Astrocyte of the spinal cord (primary cell): ENCODE data around the gene MRPL58.
A peak's percentile ranks its signal among the peaks of the same experiment; 100 is the strongest.
"Not testable (repeated sequence)": the region's sequence is repeated elsewhere in the genome, so short reads cannot be mapped to it uniquely, and the experiment has no call there.

Experiments
- DNase-seq: peaks from one replicate; pipeline ENCODE4 v3.0.0; 2011; ENCODE audit warnings: low read depth, low spot score
- H3K4me3 ChIP-seq: 2 replicates; pipeline ENCODE4 v1.5.1; 2011; ENCODE audit warnings: low read depth, mild to moderate bottlenecking, low read length, moderate library complexity
- in situ Hi-C: cut with HindIII; loops from 2 replicates; pipeline ENCODE4 v1.10.0; 2017; ENCODE audit warnings: low sequenced_read_pairs
- TF ChIP-seq, protein P1 (sequence below): IDR thresholded peaks from 2 replicates; pipeline ENCODE4 v1.5.1; 2012; ENCODE audit warnings: low read depth, mild to moderate bottlenecking, low read length, inconsistent platforms

MRPL58 gene

DNA sequence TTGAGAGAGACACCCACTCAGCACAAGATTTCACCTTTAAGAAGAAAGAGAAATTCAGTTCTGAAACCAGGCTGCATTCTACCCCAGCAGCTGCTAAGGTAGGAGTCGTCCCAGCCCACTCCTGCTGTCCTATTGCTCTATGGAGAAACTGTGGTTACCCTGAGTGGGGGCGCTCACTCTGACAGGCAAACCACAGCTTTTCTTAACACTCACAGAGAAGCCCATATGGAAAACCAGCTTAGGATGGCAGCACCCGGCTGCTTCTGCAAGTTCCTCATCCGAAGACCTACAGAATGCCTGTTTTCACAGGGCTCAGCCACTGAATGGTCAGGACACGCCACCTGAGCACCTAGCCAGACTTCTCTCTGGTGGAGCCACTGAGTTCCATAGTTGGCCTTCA is 26.8 kb downstream of the MRPL58 start:
- H3K4me3 ChIP-seq, result no peak overlapping the region
- no peak for DNase-seq
- TF ChIP-seq, protein P1, sequence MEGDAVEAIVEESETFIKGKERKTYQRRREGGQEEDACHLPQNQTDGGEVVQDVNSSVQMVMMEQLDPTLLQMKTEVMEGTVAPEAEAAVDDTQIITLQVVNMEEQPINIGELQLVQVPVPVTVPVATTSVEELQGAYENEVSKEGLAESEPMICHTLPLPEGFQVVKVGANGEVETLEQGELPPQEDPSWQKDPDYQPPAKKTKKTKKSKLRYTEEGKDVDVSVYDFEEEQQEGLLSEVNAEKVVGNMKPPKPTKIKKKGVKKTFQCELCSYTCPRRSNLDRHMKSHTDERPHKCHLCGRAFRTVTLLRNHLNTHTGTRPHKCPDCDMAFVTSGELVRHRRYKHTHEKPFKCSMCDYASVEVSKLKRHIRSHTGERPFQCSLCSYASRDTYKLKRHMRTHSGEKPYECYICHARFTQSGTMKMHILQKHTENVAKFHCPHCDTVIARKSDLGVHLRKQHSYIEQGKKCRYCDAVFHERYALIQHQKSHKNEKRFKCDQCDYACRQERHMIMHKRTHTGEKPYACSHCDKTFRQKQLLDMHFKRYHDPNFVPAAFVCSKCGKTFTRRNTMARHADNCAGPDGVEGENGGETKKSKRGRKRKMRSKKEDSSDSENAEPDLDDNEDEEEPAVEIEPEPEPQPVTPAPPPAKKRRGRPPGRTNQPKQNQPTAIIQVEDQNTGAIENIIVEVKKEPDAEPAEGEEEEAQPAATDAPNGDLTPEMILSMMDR, result no peak
- in situ Hi-C loops, result no loop called here

DNA sequence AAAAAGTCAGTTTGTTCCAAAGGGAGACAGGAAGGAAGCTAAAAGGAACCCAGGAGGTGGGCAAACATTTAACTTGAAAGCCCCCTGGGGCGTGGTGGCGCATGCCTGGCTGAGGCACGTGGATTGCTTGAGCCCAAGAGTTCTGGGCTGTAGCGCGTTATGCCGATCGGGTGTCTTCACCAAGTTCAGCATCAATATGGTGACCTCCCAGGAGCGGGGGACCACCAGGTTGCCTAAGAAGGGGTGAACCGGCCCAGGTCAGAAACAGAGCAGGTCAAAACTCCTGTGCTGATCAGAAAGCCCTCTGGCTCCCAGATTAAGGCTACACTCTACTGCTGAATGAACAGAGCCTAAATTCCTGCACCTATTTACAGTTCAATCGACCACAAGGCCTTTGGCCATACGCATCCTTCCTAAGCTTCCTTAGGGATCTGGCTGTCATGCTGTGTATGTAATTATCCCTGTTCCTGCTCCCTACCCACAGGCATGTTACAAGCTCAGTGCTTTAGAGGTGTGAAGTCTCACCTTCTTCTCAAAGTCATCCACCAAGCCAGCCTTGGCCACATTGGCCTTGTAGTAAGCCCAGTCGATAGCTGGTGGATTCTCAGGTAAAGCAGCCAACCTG is 29.3 kb downstream of the MRPL58 start:
- DNase-seq, result no peak
- in situ Hi-C loops, result no loop called here
- TF ChIP-seq, protein P1, result no peak
- H3K4me3 ChIP-seq, result no peak overlapping the region

DNA sequence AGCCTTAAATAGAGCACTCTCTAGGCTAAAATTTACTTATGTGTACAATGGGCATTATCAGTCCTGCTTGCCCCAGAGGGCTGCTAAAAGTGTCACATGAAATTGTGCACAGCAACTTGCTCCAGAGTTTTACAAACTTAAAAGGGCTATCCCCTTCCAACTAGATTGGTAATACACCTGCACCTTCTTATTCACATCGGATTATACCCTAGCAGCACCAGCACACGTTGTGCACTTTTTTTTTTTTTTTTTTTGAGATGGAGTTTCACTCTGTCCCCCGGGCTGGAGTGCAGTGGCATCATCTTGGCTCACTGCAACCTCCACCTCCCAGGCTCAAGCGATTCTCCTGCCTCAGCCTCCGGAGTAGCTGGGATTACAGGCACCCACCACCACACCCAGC is 31.3 kb downstream of the MRPL58 start:
- H3K4me3 ChIP-seq, DNase-seq, in situ Hi-C loops: not testable (repeated sequence)

DNA sequence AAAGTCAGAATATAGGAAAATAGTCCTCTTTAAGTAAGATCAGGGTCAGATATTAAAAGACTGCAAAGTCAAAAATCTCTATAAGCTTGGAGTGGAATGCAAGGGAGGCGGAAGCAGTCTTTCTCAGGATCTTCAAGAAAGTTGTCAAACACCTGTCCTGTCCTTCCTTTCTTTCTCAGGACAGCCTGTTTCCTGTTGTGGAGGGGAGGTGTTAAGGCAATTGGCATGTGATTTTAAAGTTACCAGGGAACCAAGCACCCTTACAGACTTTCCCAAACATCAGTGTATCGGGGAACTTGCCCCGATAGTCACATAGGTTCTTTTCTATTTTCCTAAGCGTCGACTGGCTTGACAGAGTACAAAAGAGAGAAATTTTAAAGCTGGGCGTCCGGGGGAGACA is 32.2 kb downstream of the MRPL58 start:
- H3K4me3 ChIP-seq, result no peak overlapping the region
- no peak for DNase-seq
- TF ChIP-seq, protein P1, result no peak
- in situ Hi-C loops, result no loop called here

DNA sequence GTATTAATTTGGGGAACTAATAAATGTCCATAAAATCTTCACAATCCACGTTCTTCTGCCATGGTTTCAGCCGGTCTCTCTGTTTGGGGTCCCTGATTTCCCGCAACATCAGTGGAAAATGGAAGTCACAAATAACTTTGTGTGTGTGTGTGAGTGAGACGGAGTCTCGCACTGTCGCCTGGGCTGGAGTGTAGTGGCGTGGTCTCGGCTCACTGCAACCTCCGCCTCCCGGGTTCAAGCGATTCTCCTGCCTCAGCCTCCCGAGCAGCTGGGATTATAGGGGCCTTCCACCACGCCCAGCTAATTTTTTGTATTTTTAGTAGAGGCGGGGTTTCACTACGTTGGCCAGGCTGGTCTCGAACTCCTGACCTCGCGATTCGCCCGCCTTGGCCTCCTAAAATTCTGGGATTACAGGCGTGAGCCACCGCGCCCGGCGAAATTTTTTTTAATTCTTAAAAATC is 33.5 kb downstream of the MRPL58 start:
- DNase-seq, in situ Hi-C loops: not testable (repeated sequence)

DNA sequence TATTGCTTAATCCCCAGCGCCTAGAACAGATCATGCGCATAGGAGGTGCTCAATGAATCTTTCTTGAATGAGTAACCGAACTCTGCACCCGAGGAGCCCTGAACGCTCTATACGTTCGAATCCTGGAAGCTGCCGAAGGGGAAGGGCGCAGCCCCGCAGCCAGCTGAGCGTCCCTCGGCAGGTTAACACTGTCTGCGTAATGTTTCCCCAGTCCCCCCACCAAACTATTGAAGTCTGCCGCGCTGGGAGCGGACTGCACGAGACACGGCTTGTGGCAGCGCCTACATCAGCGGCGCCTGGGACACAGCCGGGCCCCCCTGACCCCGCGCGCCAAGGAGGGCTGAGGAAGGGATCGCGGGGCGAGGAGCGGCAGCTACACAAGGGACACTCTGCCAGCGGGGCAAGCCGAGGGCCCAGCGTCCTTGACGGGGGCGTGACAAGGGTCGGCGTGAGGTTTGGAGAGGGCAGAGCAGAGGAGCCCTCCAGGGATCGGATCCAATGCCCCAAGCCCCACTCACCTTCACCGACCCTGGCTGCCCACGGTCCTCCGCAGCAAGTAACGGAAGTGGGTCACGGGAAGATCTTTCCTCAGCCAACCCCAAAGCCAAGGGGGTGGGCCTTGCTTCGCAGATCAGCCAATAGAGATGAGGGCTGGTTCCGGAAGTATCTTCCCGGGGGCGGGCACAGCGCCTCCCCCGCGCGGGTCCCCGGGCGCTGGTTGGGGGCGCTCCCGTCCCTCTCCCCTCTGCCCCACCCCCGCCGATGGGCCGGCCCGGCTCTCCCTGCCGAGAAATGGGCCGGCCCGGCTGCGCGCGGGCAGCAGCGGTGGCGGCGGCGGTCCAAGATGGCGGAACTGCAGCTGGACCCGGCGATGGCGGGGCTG is 34.2 kb downstream of the MRPL58 start, which contains the start of the genes ATP5PD and KCTD2:
Gene ATP5PD (minus strand): TSS at position 563 of the 883 bp plus-strand sequence. CDS start 4,319 bp downstream, outside the sequence.
Gene KCTD2 (plus strand): TSS at position 819 of the 883 bp plus-strand sequence. CDS start 26 bp downstream, at position 845.
- TF ChIP-seq, protein P1, result no peak
- in situ Hi-C loops, result no loop called here
- DNase-seq, result peak; percentile 98
- H3K4me3 ChIP-seq, result peak within 1 kb of the TSS; percentile 95

More for the DNA sequence above, 33.5 kb downstream of the MRPL58 start:
- peak overlapping the region; percentile 95 for H3K4me3 ChIP-seq

DNA sequence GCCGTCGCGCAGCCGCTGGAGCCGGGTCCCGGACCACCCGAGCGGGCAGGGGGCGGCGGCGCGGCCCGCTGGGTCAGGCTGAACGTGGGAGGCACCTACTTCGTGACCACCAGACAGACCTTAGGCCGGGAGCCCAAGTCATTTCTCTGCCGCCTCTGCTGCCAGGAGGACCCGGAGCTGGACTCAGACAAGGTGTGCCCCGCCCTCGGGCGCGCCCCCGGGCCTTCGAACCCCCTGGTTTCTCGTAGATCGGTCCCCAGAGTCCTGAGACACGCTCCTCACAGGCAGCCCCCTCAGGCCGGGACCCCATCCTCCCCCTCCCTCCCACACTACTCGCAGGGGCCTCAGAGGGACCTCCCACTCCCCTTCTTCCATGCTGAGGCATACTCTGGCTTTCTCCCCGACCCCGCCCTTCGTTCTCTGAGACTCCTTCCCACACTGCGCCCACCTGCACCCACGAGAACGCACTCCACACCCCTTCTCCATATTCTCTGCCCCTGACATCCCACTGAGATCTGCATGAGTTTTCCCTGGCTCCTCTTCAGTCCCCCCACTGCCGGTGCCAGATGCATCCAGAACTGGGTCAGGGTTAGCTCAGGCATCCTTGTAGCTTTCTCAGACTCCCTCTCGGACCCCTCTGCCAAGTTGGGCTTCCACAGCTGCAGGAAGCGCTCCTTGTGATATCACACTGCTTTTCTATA is 35.1 kb downstream of the MRPL58 start:
- TF ChIP-seq, protein P1, result no peak
- peak overlapping the region; percentile 95 for H3K4me3 ChIP-seq
- in situ Hi-C loops, result no loop called here
- no peak for DNase-seq
